ENCODE data around the gene GNB1. TPM values are rescaled to one million over a fixed set of nuclear protein-coding genes. Genes with fewer than 3 reads are reported as not detected.

Gene GNB1
- total and polyA plus RNA-seq, 2 donors (not counting 1 experiment from before 2014, with no cell fraction given), result 91.3 to 485 TPM

DNA sequence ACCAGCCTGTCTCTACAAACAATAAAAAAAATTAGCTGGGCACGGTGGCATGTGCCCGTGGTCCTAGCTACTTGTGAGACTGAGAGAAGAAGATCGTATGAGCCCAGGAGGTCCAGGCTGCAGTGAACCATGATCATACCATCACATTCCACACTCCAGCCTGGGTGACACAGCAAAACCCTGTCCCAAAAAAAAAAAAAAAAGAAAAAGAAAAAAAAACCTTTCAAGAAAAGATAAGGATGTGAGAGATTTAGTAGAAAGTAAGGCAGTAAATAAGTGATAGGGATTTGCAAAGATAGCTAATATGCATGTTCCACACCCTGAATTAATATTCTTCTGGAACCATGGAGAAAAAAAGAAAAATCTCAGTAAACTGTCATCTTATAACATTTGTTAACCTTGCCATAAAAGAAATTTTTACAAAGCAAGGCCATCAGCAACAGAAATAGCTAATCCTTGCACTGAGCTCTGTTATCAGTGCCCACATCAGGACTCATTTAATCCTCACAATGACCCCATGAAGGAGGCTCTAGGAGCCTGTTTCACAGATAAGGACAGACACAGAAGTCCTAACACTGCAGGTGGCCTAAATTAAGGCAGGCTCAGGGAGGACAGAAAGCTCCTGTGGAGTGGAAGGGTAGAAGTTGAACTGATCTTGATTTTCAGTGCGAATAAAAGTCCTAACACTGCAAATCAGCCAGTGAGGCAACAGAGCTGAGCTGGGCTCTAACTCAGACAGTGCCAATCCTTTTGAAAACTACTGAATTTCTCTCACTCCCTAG, 7.6 kb downstream of the GNB1 start:
- no peak for TF ChIP-seq EZH2 (IDR thresholded peaks at IDR 0.05; ENCODE audit: low read length, missing control alignments)
- TF ChIP-seq, protein P1, sequence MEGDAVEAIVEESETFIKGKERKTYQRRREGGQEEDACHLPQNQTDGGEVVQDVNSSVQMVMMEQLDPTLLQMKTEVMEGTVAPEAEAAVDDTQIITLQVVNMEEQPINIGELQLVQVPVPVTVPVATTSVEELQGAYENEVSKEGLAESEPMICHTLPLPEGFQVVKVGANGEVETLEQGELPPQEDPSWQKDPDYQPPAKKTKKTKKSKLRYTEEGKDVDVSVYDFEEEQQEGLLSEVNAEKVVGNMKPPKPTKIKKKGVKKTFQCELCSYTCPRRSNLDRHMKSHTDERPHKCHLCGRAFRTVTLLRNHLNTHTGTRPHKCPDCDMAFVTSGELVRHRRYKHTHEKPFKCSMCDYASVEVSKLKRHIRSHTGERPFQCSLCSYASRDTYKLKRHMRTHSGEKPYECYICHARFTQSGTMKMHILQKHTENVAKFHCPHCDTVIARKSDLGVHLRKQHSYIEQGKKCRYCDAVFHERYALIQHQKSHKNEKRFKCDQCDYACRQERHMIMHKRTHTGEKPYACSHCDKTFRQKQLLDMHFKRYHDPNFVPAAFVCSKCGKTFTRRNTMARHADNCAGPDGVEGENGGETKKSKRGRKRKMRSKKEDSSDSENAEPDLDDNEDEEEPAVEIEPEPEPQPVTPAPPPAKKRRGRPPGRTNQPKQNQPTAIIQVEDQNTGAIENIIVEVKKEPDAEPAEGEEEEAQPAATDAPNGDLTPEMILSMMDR (conservative IDR thresholded peaks at IDR 0.05 in 1 of 2, IDR thresholded peaks at IDR 0.05 in 1 of 2; ENCODE audit: low read depth in 1 of 2, low read length in 2 of 2), result no peak
- H4K20me1 ChIP-seq (ENCODE audit: control insufficient read depth, extremely low read depth, insufficient read depth, low read length), result peaks cover 9% of the 10 kb centered on the region
- no peak overlapping the region for H2AFZ ChIP-seq (ENCODE audit: low read length)
- peaks cover 96% of the 10 kb centered on the region for H3K79me2 ChIP-seq (ENCODE audit: control insufficient read depth, insufficient read depth, low read length)
- peaks cover under 1% of the 10 kb centered on the region for H3K36me3 ChIP-seq (ENCODE audit: control insufficient read depth, insufficient read depth, low read length)
- no peaks in the 10 kb centered on the region for H3K27me3 ChIP-seq (ENCODE audit: control insufficient read depth, insufficient read depth, low read length)
- peaks cover 9% of the 10 kb centered on the region for H3K4me1 ChIP-seq (ENCODE audit: control insufficient read depth, extremely low read depth, insufficient read depth, low read length)
- DNase-seq (ENCODE audit: low read depth in 2 of 2), result peak in 1 of 2 donors; percentile 41
- H3K27ac ChIP-seq (ENCODE audit: insufficient read depth, low read length), result peak overlapping the region; percentile 65
- H3K4me2 ChIP-seq (ENCODE audit: extremely low read depth, insufficient read depth, low read length), result peak overlapping the region; percentile 25
- no peak overlapping the region for H3K4me3 ChIP-seq (replicated peaks in 1 of 4; ENCODE audit: control extremely low read depth in 1 of 4, insufficient read depth in 1 of 4, low read depth in 3 of 4, low read length in 4 of 4)
- H3K9me3 ChIP-seq (ENCODE audit: control insufficient read depth, insufficient read depth, low read depth, low read length), result no peaks in the 10 kb centered on the region
- no peak overlapping the region for H3K9ac ChIP-seq (ENCODE audit: insufficient read depth, low read length)

DNA sequence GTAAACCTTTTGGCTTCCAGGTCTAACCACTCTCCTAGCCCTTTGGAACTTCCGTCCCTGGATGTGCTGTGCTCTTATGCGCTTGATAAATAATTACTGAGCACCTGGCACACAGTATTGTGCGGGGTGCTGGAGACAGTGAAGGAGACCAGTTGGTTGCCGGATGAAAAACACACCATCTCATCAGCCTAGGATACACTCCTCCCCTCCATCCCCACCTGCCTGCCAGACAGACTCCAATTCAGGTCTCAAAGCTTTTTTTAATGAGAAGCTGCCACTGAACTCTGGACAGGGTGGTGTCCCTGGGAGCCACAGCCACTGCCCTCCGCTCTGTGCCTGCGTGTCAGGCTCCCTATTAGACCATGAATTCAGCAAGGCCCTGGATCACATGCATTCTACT, 9.2 kb downstream of the GNB1 start:
- Histone ChIP-seq H3K4me2 (ENCODE audit: extremely low read depth, insufficient read depth, low read length) (no peak overlapping the region), H3K36me3 (ENCODE audit: control insufficient read depth, insufficient read depth, low read length) (no peaks in the 10 kb centered on the region), H3K79me2 (ENCODE audit: control insufficient read depth, insufficient read depth, low read length) (peaks cover 96% of the 10 kb centered on the region), H3K27ac (ENCODE audit: insufficient read depth, low read length) (no peak overlapping the region), H3K4me1 (ENCODE audit: control insufficient read depth, extremely low read depth, insufficient read depth, low read length) (peaks cover 9% of the 10 kb centered on the region), H2AFZ (ENCODE audit: low read length) (no peak overlapping the region), H4K20me1 (ENCODE audit: control insufficient read depth, extremely low read depth, insufficient read depth, low read length) (peaks cover 5% of the 10 kb centered on the region), H3K9ac (ENCODE audit: insufficient read depth, low read length) (no peak overlapping the region), H3K9me3 (ENCODE audit: control insufficient read depth, insufficient read depth, low read depth, low read length) (no peaks in the 10 kb centered on the region), H3K4me3 (replicated peaks in 1 of 4; ENCODE audit: control extremely low read depth in 1 of 4, insufficient read depth in 1 of 4, low read depth in 3 of 4, low read length in 4 of 4) (no peak overlapping the region), H3K27me3 (ENCODE audit: control insufficient read depth, insufficient read depth, low read length) (no peaks in the 10 kb centered on the region)
- no peak for DNase-seq (ENCODE audit: low read depth in 2 of 2)
- no peak for TF ChIP-seq EZH2 (IDR thresholded peaks at IDR 0.05; ENCODE audit: low read length, missing control alignments)
- TF ChIP-seq, protein P1 (conservative IDR thresholded peaks at IDR 0.05 in 1 of 2, IDR thresholded peaks at IDR 0.05 in 1 of 2; ENCODE audit: low read depth in 1 of 2, low read length in 2 of 2), result no peak

DNA sequence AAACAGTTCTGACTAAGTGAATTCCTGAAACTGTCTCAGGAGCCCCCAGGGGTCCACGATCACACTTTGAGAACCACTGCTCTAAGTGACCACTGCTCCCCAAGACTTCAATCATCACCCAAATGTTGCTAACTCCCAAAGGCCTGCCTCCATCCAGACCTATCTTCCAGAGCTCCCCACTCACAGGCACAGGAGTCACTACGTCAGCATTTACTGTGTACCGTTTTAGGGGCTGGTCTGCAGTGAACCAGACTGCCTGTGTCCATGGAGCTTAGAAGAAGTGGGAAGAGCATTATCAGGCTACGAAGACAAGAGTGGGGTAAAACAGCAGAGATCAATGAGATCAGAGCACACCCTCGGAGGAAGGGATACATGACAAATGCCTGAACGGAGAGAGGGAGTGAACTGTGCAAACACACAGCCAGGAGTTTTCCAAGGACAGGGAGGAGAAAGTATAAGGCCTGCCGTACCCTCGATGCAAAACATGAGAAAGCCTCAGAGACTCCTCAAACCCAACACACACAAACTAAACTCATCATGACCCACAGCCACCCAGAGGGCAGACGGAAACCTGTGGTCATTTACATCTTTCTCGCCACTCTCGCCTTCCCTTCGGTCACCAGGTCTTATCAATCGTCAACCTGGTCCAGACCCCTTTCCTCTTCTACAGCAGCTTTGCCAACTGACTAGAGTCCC, 10.1 kb downstream of the GNB1 start:
- H3K4me3 ChIP-seq (replicated peaks in 1 of 4; ENCODE audit: control extremely low read depth in 1 of 4, insufficient read depth in 1 of 4, low read depth in 3 of 4, low read length in 4 of 4), result no peak overlapping the region
- peaks cover 2% of the 10 kb centered on the region for H3K36me3 ChIP-seq (ENCODE audit: control insufficient read depth, insufficient read depth, low read length)
- H3K9me3 ChIP-seq (ENCODE audit: control insufficient read depth, insufficient read depth, low read depth, low read length), result no peaks in the 10 kb centered on the region
- H3K27ac ChIP-seq (ENCODE audit: insufficient read depth, low read length), result no peak overlapping the region
- H3K4me2 ChIP-seq (ENCODE audit: extremely low read depth, insufficient read depth, low read length), result no peak overlapping the region
- H3K4me1 ChIP-seq (ENCODE audit: control insufficient read depth, extremely low read depth, insufficient read depth, low read length), result peaks cover 10% of the 10 kb centered on the region
- no peak overlapping the region for H2AFZ ChIP-seq (ENCODE audit: low read length)
- no peak overlapping the region for H3K9ac ChIP-seq (ENCODE audit: insufficient read depth, low read length)
- peaks cover 9% of the 10 kb centered on the region for H4K20me1 ChIP-seq (ENCODE audit: control insufficient read depth, extremely low read depth, insufficient read depth, low read length)
- no peaks in the 10 kb centered on the region for H3K27me3 ChIP-seq (ENCODE audit: control insufficient read depth, insufficient read depth, low read length)
- no peak for DNase-seq (ENCODE audit: low read depth in 2 of 2)
- TF ChIP-seq EZH2 (IDR thresholded peaks at IDR 0.05; ENCODE audit: low read length, missing control alignments), result no peak
- TF ChIP-seq, protein P1 (conservative IDR thresholded peaks at IDR 0.05 in 1 of 2, IDR thresholded peaks at IDR 0.05 in 1 of 2; ENCODE audit: low read depth in 1 of 2, low read length in 2 of 2), result no peak
- peaks cover 96% of the 10 kb centered on the region for H3K79me2 ChIP-seq (ENCODE audit: control insufficient read depth, insufficient read depth, low read length)
